Activated CD4-positive, CD25-positive, alpha-beta regulatory T cell (primary cell): ENCODE results near the gene ZFC3H1.
"Not testable (repeated sequence)": the region's sequence is repeated elsewhere in the genome, so short reads cannot be mapped to it uniquely, and the experiment has no call there.

ENCODE experiments used
- DNase-seq, 4 experiments: peaks; one replicate each; lab custom pipeline; 2025; lab: John Stamatoyannopoulos, UW

ZFC3H1 gene

DNA sequence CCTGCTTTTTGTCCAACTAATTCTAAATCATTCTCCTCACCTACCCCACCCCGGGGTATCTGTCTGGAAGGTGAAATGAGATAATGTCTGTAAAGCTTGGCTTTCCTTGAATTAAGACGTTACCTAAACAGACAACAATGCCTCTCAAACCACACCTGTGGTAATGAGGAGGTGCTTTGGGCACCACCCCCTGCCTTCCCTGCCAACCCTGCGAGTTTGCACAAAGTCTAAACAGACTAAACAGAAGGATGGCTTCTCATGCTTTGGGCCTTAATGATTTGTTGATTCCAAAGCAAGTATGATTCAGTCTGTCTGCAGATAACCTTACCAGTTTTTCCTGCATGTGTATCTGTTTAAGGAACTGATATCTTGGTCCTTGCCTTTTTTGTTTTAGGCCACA lies 82.4 kb downstream of the ZFC3H1 start:
- no peak for DNase-seq

DNA sequence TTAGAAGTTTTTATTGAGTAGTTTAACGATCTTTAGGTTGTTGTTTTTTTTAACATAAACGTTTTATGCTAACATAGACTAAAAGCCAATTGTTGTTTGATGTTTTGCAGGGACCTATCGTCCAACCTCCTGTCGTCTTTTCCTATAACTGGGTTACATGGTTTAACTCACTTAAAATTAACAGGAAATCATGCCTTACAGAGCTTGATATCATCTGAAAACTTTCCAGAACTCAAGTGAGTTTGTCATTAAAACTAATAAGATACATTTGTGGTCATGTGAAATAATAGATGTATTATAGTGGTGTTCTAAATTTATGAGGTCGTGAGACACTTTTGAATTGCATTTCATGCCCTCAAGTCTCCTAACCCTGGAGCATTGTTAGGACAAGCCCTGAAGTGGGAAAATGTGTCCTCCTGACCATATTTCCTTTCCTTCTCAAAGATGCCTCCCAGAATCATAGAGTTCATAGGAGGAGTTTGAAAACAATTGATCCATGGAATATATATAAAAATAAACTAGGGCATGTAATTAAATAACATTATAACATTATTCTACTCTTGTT lies 84.9 kb downstream of the ZFC3H1 start:
- DNase-seq: no peak

DNA sequence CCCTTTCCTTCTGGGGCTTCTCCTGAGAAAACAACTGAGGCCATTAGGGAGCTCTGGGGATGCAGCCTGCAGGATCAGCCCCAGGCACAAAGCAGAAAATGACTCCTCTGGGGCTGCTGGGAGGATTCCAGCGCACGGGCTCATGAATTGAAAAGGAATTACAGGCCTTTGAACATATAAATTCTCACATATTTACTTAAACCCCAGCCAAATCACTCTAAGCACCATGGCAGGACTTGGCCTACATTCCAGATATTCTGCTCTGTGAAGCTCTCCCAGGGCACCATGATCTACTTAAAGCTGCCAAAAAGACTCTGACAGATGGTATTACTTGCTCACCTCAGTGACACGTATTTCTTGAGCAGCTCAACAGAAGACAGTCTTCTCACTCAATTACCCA lies 87.2 kb downstream of the ZFC3H1 start:
- no peak for DNase-seq

- not testable (repeated sequence) for DNase-seq
Observed at GRCh38 chr12:71569885-71570284, 93.8 kb downstream of the ZFC3H1 start.

GRCh38 chr12:71567537-71567936 lies 96.1 kb downstream of the ZFC3H1 start:
- DNase-seq: no peak

GRCh38 chr12:71566655-71567054 lies 97.0 kb downstream of the ZFC3H1 start:
- no peak for DNase-seq

GRCh38 chr12:71565535-71565934 lies 98.1 kb downstream of the ZFC3H1 start:
- DNase-seq: no peak

DNA sequence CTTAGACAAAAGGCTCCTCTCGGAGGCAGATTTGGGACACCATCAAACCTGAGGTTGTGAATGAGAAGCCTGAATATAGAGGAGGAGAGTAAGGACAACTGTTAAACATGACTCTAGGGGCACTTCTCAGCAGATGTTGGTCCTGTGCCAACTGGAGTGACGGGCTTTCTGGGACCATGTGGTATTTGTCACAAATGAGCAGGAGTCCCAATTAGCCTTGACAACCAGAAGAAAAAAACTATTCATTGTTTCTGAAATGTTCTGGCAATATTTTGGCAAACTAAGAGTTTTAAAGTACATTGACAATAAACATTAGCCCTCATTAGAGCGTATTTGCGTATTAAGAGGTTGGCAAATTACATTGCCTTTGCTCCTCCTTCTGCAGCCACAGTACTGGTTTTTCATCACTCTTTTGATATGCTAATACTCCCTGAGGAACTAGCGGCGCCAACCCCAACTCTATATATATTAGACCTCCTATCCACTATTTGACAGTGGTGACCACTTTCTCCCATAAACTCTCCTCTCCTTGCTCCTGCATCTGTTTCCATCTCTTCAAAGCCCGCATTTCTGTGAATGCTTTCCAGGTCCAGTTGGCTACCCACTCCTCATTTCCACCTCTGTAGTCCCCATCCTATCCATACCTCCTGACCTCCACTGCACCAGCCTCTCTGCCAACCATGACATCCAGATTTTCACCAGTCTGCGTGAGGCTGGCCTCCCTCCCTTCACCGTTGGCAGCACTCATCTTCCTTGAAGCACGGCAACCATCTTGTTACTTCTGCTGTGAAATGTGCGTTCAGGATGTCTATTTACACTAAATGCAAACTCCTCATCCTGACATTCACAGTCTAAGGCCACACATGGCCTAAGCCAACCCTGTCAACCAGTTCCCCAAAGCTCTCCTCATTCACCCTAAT lies 100.7 kb downstream of the ZFC3H1 start:
- DNase-seq: no peak
